NCI-H2081 treated with DMSO at 0.1 percent for 48 hours (cell line): Measurements from ENCODE around the gene ATP5PD.

Experiments
- DNase-seq: peaks from one replicate; lab custom pipeline; 2025; lab: John Stamatoyannopoulos, UW

The ATP5PD gene

GRCh38 chr17:75046407-75047289 is at the start of gene ATP5PD, which contains the start of gene KCTD2:
ATP5PD (minus strand) TSS chr17:75046969; CDS start chr17:75042650, 4,319 bp downstream.
KCTD2 (plus strand) TSS chr17:75047225; CDS start chr17:75047251, 26 bp downstream.
- peak; percentile 91 for DNase-seq

GRCh38 chr17:75096082-75096625 is 49.4 kb upstream of the ATP5PD start:
- no peak for DNase-seq

GRCh38 chr17:75094871-75095399 is 48.2 kb upstream of the ATP5PD start:
- no peak for DNase-seq

- no peak for DNase-seq
Measured at GRCh38 chr17:75093548-75094158, 46.9 kb upstream of the ATP5PD start.

- DNase-seq, result no peak
Measured at GRCh38 chr17:75091855-75092327, 45.1 kb upstream of the ATP5PD start.

- no peak for DNase-seq
Measured at GRCh38 chr17:75090871-75091854, 44.4 kb upstream of the ATP5PD start.

- DNase-seq, result no peak
Measured at GRCh38 chr17:75088465-75089417, 42.0 kb upstream of the ATP5PD start.

GRCh38 chr17:75087558-75088453 is 41.0 kb upstream of the ATP5PD start, which contains the start of gene SLC16A5:
SLC16A5 (plus strand) TSS chr17:75087954; CDS start chr17:75093637, 5,683 bp downstream.
- no peak for DNase-seq

- no peak for DNase-seq
Measured at GRCh38 chr17:75087182-75087557, 40.4 kb upstream of the ATP5PD start.

GRCh38 chr17:75086496-75087181 is 39.9 kb upstream of the ATP5PD start:
- DNase-seq, result no peak

GRCh38 chr17:75084039-75084660 is 37.4 kb upstream of the ATP5PD start:
- no peak for DNase-seq

GRCh38 chr17:75082683-75083082 is 35.9 kb upstream of the ATP5PD start:
- DNase-seq, result no peak

- DNase-seq, result no peak
Measured at GRCh38 chr17:75081611-75082540, 35.1 kb upstream of the ATP5PD start.

GRCh38 chr17:75079023-75079373 is 32.2 kb upstream of the ATP5PD start:
- no peak for DNase-seq

GRCh38 chr17:75078284-75079022 is 31.7 kb upstream of the ATP5PD start:
- no peak for DNase-seq
